Suprapubic skin (tissue), 4 donors: ENCODE data around the gene ZAP70.

Experiments used
- CTCF ChIP-seq, 2 donors: fragments of 200-600 bp in 1 of 2; fragments of 450-650 bp in 1 of 2; sonication (generic) in 1 of 2; IDR thresholded peaks; one replicate each; pipeline ENCODE4 v1.5.1; 2016 to 2019; ENCODE audit warnings: antibody characterized with exemption in 2 of 2, mild to moderate bottlenecking in 1 of 2, moderate library complexity in 1 of 2
- POLR2A ChIP-seq, 2 donors: fragments of 450-650 bp; IDR thresholded peaks; one replicate each; pipeline ENCODE4 v1.6.1; 2017; ENCODE audit warnings: antibody characterized with exemption in 2 of 2, mild to moderate bottlenecking in 2 of 2, moderate library complexity in 2 of 2
- POLR2AphosphoS5 ChIP-seq, 3 donors: sonication (generic); formaldehyde crosslinking; IDR thresholded peaks; one replicate each; pipeline ENCODE4 v1.6.1; 2017; ENCODE audit warnings: antibody characterized with exemption in 3 of 3

DNA sequence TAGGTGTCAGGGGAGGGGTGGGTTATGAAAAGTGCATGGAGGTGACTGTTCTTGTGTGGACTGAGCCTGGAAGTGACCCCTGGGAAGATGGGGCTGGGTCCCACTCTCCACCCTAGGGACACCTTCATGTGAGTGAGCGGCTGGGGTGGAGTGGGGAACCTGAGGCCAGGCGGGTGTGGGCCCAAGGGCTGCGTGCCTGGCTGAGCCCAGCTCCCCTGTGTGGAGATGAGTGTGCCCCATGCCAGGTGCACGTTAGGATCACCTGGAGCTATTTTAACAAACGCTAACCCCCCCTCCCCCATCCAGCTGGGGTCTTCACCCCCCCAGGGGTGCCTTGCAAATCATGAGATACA lies 26.5 kb downstream of the ZAP70 start:
- TF ChIP-seq CTCF (IDR thresholded peaks at IDR 0.05): no peak
- no peak for TF ChIP-seq POLR2A (IDR thresholded peaks at IDR 0.05)
- TF ChIP-seq POLR2AphosphoS5 (IDR thresholded peaks at IDR 0.05): no peak
